Adipocyte (in vitro differentiated cells): ENCODE data around the gene CDK17.

Source experiments
- DNase-seq: peaks from one replicate; pipeline ENCODE4 v3.0.0-alpha.2; 2015; ENCODE audit warnings: low read depth
- H3K27me3 ChIP-seq: replicated peaks from 2 replicates; pipeline ENCODE4 v1.7.0; 2013; ENCODE audit warnings: mild to moderate bottlenecking, low read length, moderate library complexity; ENCODE audit not compliant: control insufficient read depth, insufficient read depth
- H3K36me3 ChIP-seq: 2 replicates; pipeline ENCODE4 v1.7.0; 2013; ENCODE audit warnings: low read length, mild to moderate bottlenecking, moderate library complexity; ENCODE audit not compliant: control insufficient read depth, insufficient read depth, severe bottlenecking
- H3K4me1 ChIP-seq: 2 replicates; pipeline ENCODE4 v1.7.0; 2013; ENCODE audit warnings: mild to moderate bottlenecking, low read length, moderate library complexity; ENCODE audit not compliant: control insufficient read depth, insufficient read depth
- H3K4me3 ChIP-seq: 2 replicates; pipeline ENCODE4 v1.7.0; 2013; ENCODE audit warnings: mild to moderate bottlenecking, low read length, moderate library complexity
- H3K9ac ChIP-seq: 2 replicates; pipeline ENCODE4 v1.7.0; 2013; ENCODE audit warnings: mild to moderate bottlenecking, low read length, moderate library complexity
- H3K9me3 ChIP-seq: 2 replicates; pipeline ENCODE4 v1.7.0; 2013; ENCODE audit warnings: mild to moderate bottlenecking, low read length, moderate library complexity; ENCODE audit not compliant: control insufficient read depth

CDK17 gene

GRCh38 chr12:96399919-96400630 lies at the start of gene CDK17:
Gene CDK17 (minus strand): TSS chr12:96400439. CDS start chr12:96334836, 65,603 bp downstream.
- no peaks in the 10 kb centered on the region for H3K9me3 ChIP-seq
- peak within 1 kb of the TSS; percentile 97 for H3K9ac ChIP-seq
- peaks cover 26% of the 10 kb centered on the region for H3K4me1 ChIP-seq
- H3K36me3 ChIP-seq, result no peaks in the 10 kb centered on the region
- peak within 1 kb of the TSS; percentile 96 for H3K4me3 ChIP-seq
- no peaks in the 10 kb centered on the region for H3K27me3 ChIP-seq
- DNase-seq, result peak; percentile 93

GRCh38 chr12:96448300-96448699 lies 48.1 kb upstream of the CDK17 start:
- H3K36me3 ChIP-seq, result no peaks in the 10 kb centered on the region
- H3K27me3 ChIP-seq, result no peaks in the 10 kb centered on the region
- no peak for DNase-seq
- no peak overlapping the region for H3K4me3 ChIP-seq
- H3K9ac ChIP-seq, result no peak overlapping the region
- peaks cover 4% of the 10 kb centered on the region for H3K9me3 ChIP-seq
- H3K4me1 ChIP-seq, result peaks cover 13% of the 10 kb centered on the region

- peaks cover 4% of the 10 kb centered on the region for H3K9me3 ChIP-seq
- no peaks in the 10 kb centered on the region for H3K27me3 ChIP-seq
- H3K36me3 ChIP-seq, result no peaks in the 10 kb centered on the region
- no peak for DNase-seq
- no peak overlapping the region for H3K9ac ChIP-seq
- peaks cover 13% of the 10 kb centered on the region for H3K4me1 ChIP-seq
- no peak overlapping the region for H3K4me3 ChIP-seq
Observed at GRCh38 chr12:96447256-96447655, 47.0 kb upstream of the CDK17 start.

- peak overlapping the region; percentile 22 for H3K4me3 ChIP-seq
- peak; percentile 88 for DNase-seq
- H3K9me3 ChIP-seq, result no peaks in the 10 kb centered on the region
- peaks cover 13% of the 10 kb centered on the region for H3K4me1 ChIP-seq
- no peaks in the 10 kb centered on the region for H3K27me3 ChIP-seq
- no peaks in the 10 kb centered on the region for H3K36me3 ChIP-seq
- peak overlapping the region; percentile 54 for H3K9ac ChIP-seq
Observed at GRCh38 chr12:96445691-96446583, 45.7 kb upstream of the CDK17 start.

- DNase-seq, result no peak
- H3K4me1 ChIP-seq, result peaks cover 13% of the 10 kb centered on the region
- no peaks in the 10 kb centered on the region for H3K36me3 ChIP-seq
- no peaks in the 10 kb centered on the region for H3K9me3 ChIP-seq
- no peaks in the 10 kb centered on the region for H3K27me3 ChIP-seq
- H3K4me3 ChIP-seq, result no peak overlapping the region
- H3K9ac ChIP-seq, result no peak overlapping the region
Observed at GRCh38 chr12:96444399-96444798, 44.2 kb upstream of the CDK17 start.

- Histone ChIP-seq H3K9ac (no peak overlapping the region), H3K9me3 (no peaks in the 10 kb centered on the region), H3K36me3 (no peaks in the 10 kb centered on the region), H3K4me1 (peaks cover 13% of the 10 kb centered on the region), H3K27me3 (no peaks in the 10 kb centered on the region), H3K4me3 (no peak overlapping the region)
- no peak for DNase-seq
Observed at GRCh38 chr12:96442906-96443305, 42.7 kb upstream of the CDK17 start.

- Histone ChIP-seq H3K36me3 (no peaks in the 10 kb centered on the region), H3K9me3 (no peaks in the 10 kb centered on the region), H3K9ac (no peak overlapping the region), H3K27me3 (no peaks in the 10 kb centered on the region), H3K4me1 (peaks cover 13% of the 10 kb centered on the region), H3K4me3 (no peak overlapping the region)
- no peak for DNase-seq
Observed at GRCh38 chr12:96441816-96442215, 41.6 kb upstream of the CDK17 start.

GRCh38 chr12:96438330-96438729 lies 38.1 kb upstream of the CDK17 start:
- Histone ChIP-seq H3K27me3 (no peaks in the 10 kb centered on the region), H3K4me3 (no peak overlapping the region), H3K9me3 (no peaks in the 10 kb centered on the region), H3K9ac (no peak overlapping the region), H3K36me3 (no peaks in the 10 kb centered on the region), H3K4me1 (no peaks in the 10 kb centered on the region)
- no peak for DNase-seq

- Histone ChIP-seq H3K4me1 (no peaks in the 10 kb centered on the region), H3K9ac (no peak overlapping the region), H3K36me3 (no peaks in the 10 kb centered on the region), H3K27me3 (no peaks in the 10 kb centered on the region), H3K4me3 (no peak overlapping the region), H3K9me3 (no peaks in the 10 kb centered on the region)
- DNase-seq, result no peak
Observed at GRCh38 chr12:96437171-96437445, 36.9 kb upstream of the CDK17 start.

GRCh38 chr12:96436366-96437170 lies 36.3 kb upstream of the CDK17 start:
- H3K4me3 ChIP-seq, result no peak overlapping the region
- H3K9me3 ChIP-seq, result no peaks in the 10 kb centered on the region

GRCh38 chr12:96434107-96434506 lies 33.9 kb upstream of the CDK17 start:
- peak; percentile 53 for DNase-seq
- peaks cover under 1% of the 10 kb centered on the region for H3K4me1 ChIP-seq
- no peaks in the 10 kb centered on the region for H3K36me3 ChIP-seq
- no peaks in the 10 kb centered on the region for H3K27me3 ChIP-seq
- no peak overlapping the region for H3K9ac ChIP-seq
- no peaks in the 10 kb centered on the region for H3K9me3 ChIP-seq
- no peak overlapping the region for H3K4me3 ChIP-seq

More at GRCh38 chr12:96436366-96437170, 36.3 kb upstream of the CDK17 start:
- Histone ChIP-seq H3K36me3 (no peaks in the 10 kb centered on the region), H3K9ac (no peak overlapping the region), H3K4me1 (no peaks in the 10 kb centered on the region), H3K27me3 (no peaks in the 10 kb centered on the region)
- DNase-seq, result no peak
